Measurements from ENCODE around the gene CDCP2. TPM values are rescaled to one million over a fixed set of nuclear protein-coding genes. Genes with fewer than 3 reads are reported as not detected.

The CDCP2 gene
- total and polyA plus RNA-seq, 8 donors = 0.15 to 0.18 (median 0.18) TPM; not detected in 4

- H3K27me3 ChIP-seq = peaks cover 0 to 19% of the 10 kb centered on the region in 2 donors
- no peaks in the 10 kb centered on the region for H3K9me3 ChIP-seq
- intact Hi-C loops (cut with DNase I) = loop anchor here in 1 of 2 donors (10.0 kb wide), 1 partner anchor 369 kb away; no protein-coding TSS in a partner anchor
- DNase-seq (no peak), ATAC-seq (no peak)
- no peak for TF ChIP-seq CTCF (IDR thresholded peaks at IDR 0.05)
- H3K4me3 ChIP-seq = no peak overlapping the region
- no peak overlapping the region for H3K27ac ChIP-seq
- peaks cover 5 to 7% of the 10 kb centered on the region in 2 donors for H3K4me1 ChIP-seq
- H3K36me3 ChIP-seq = no peaks in the 10 kb centered on the region
These were observed 27.3 kb downstream of the CDCP2 start for GRCh38 chr1:54125386-54126070.

GRCh38 chr1:54124906-54125305 is 27.9 kb downstream of the CDCP2 start:
- Histone ChIP-seq H3K4me1 (peaks cover 5 to 7% of the 10 kb centered on the region in 2 donors), H3K4me3 (no peak overlapping the region), H3K27ac (no peak overlapping the region), H3K36me3 (no peaks in the 10 kb centered on the region), H3K27me3 (peaks cover 0 to 21% of the 10 kb centered on the region in 2 donors), H3K9me3 (no peaks in the 10 kb centered on the region)
- intact Hi-C loops (cut with DNase I) = loop anchor here in 1 of 2 donors (10.0 kb wide), 1 partner anchor 370 kb away; no protein-coding TSS in a partner anchor
- no peak for DNase-seq
- TF ChIP-seq CTCF (IDR thresholded peaks at IDR 0.05) = no peak
- no peak for ATAC-seq

- Histone ChIP-seq H3K9me3 (no peaks in the 10 kb centered on the region), H3K27me3 (peaks cover 0 to 21% of the 10 kb centered on the region in 2 donors), H3K4me1 (peaks cover 5 to 7% of the 10 kb centered on the region in 2 donors), H3K36me3 (no peaks in the 10 kb centered on the region), H3K27ac (no peak overlapping the region), H3K4me3 (no peak overlapping the region)
- no peak for TF ChIP-seq CTCF (IDR thresholded peaks at IDR 0.05)
- intact Hi-C loops (cut with DNase I) = loop anchor here in 1 of 2 donors (10.0 kb wide), 1 partner anchor 370 kb away; no protein-coding TSS in a partner anchor
- ATAC-seq (no peak), DNase-seq (no peak)
These were observed 28.3 kb downstream of the CDCP2 start for GRCh38 chr1:54124472-54124871.

- ATAC-seq = no peak
- Histone ChIP-seq H3K4me3 (no peak overlapping the region), H3K4me1 (peaks cover 5 to 7% of the 10 kb centered on the region in 2 donors), H3K27me3 (peaks cover 0 to 21% of the 10 kb centered on the region in 2 donors), H3K9me3 (no peaks in the 10 kb centered on the region), H3K27ac (no peak overlapping the region), H3K36me3 (no peaks in the 10 kb centered on the region)
- intact Hi-C loops (cut with DNase I) = loop anchor here in 1 of 2 donors (10.0 kb wide), 1 partner anchor 372 kb away; no protein-coding TSS in a partner anchor
- no peak for DNase-seq
- no peak for TF ChIP-seq CTCF (IDR thresholded peaks at IDR 0.05)
These were observed 29.8 kb downstream of the CDCP2 start for GRCh38 chr1:54122992-54123391.

- no peak overlapping the region for H3K27ac ChIP-seq
- ATAC-seq = no peak
- TF ChIP-seq CTCF (IDR thresholded peaks at IDR 0.05) = no peak
These were observed 30.6 kb downstream of the CDCP2 start for GRCh38 chr1:54122135-54122751.

More at GRCh38 chr1:54122135-54122751, 30.6 kb downstream of the CDCP2 start:
- Histone ChIP-seq H3K4me1 (peaks cover 5 to 7% of the 10 kb centered on the region in 2 donors), H3K9me3 (no peaks in the 10 kb centered on the region), H3K36me3 (no peaks in the 10 kb centered on the region), H3K27me3 (peaks cover 0 to 21% of the 10 kb centered on the region in 2 donors), H3K4me3 (no peak overlapping the region)
- intact Hi-C loops (cut with DNase I) = loop anchor here in 1 of 2 donors (10.0 kb wide), 1 partner anchor 373 kb away; no protein-coding TSS in a partner anchor
- DNase-seq = no peak
